Activated CD8-positive, alpha-beta memory T cell treated with anti-CD3 and anti-CD28 coated beads, Interleukin-2, amount 50 U/mL, for 4 hours (primary cell): ENCODE measurements around the gene TMEM234.

Experiments
- DNase-seq: peaks from one replicate; pipeline ENCODE4 v3.0.0-alpha.2; 2020

Gene TMEM234

DNA sequence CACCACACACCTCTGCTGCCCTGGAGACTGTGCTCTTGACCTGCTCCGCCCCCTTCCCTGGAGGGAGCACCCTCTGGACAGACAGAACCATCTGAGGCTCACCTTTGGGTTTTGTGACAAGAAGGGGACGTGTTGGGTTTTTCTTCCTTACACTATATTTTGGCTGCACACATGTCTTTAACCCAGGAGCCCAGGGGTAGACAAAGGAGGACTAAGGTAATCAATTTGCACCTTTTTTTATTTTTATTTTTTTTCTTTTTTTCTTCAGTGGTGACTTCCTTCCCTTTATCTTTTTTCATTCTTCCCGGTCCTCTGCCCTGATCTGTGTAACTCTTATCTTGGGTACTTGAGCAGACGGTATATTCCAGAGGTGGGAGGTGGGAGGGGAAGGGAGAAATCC lies 51.2 kb downstream of the TMEM234 start:
- DNase-seq, result no peak
